ENCODE measurements around the gene ZMAT3. TPM values are rescaled to one million over a fixed set of nuclear protein-coding genes. Genes with fewer than 3 reads are reported as not detected.

Gene ZMAT3
- total and polyA plus RNA-seq, 2 of the 13 experiments (the other 11 are each of a cell fraction or from before 2014, with no cell fraction given) = 11.4 to 11.7 TPM

DNA sequence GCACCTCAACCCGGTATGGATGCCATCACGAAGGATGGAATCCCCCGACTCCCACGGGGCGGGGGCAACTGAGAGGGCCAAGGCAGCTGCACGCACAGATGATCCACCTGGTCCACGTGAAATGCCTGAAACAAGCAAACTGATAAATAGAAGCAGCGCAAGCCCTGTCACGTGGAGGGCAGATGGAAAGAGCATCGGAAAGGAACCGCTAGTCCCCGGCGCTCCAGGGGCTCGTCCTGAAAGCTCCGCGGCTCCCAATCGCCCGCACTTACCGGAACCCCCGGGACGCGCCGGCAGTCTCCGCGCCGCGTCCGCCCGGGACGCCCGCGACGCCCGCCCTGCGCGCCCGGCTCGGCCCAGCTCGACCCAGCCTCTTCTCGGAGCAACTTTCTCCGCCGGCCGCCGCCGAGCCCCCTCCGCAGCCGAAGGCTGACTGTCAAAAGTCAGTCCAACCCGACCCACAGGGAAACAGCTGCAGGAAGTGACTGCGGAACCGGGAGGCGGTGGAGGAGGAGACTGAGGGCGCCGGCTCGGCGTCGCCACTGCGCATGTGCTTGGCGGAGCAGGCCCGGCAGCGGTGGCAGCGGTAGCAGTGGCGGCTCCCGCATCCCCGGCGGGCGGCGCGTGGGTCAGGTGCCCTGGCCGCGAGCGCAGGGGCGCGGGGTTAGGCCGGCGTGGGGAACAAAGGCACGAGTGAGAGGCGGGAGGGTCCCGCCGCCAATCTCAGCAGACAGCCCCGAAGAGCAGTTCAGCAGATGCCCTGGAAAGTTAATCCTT lies at the start of gene ZMAT3 (continued):
- TF ChIP-seq ZNF20 (CRISPR knock-in tag; IDR thresholded peaks at IDR 0.05) (no peak), ZNF775 (CRISPR knock-in tag; IDR thresholded peaks at IDR 0.05; ENCODE audit: borderline replicate concordance) (no peak), PCBP1 (IDR thresholded peaks at IDR 0.05; ENCODE audit: borderline replicate concordance, low read depth, low read length) (no peak), YEATS4 (CRISPR knock-in tag; IDR thresholded peaks at IDR 0.05; ENCODE audit: borderline replicate concordance) (peak; percentile 83), SIX1 (CRISPR knock-in tag; IDR thresholded peaks at IDR 0.05; ENCODE audit: borderline replicate concordance) (no peak), ZNF556 (CRISPR knock-in tag; IDR thresholded peaks at IDR 0.05; ENCODE audit: borderline replicate concordance) (no peak; the same call in 1 of the 2 replicates), BCL6 (CRISPR knock-in tag; IDR thresholded peaks at IDR 0.05) (no peak), ZNF280B (CRISPR knock-in tag; IDR thresholded peaks at IDR 0.05; ENCODE audit: borderline replicate concordance) (peak; percentile 47; the same call in 1 of the 2 replicates), ARNT (IDR thresholded peaks at IDR 0.05) (no peak), KLF9 (CRISPR knock-in tag; IDR thresholded peaks at IDR 0.05; ENCODE audit: low read depth) (no peak), JUN (CRISPR knock-in tag; IDR thresholded peaks at IDR 0.05) (no peak), HMG20B (CRISPR knock-in tag; conservative IDR thresholded peaks at IDR 0.05) (no peak), ZNF550 (CRISPR knock-in tag; IDR thresholded peaks at IDR 0.05; ENCODE audit: borderline replicate concordance) (peak; percentile 75; the same call in 1 of the 2 replicates), SOX13 (IDR thresholded peaks at IDR 0.05) (no peak), SOX13 (CRISPR knock-in tag; conservative IDR thresholded peaks at IDR 0.05 in 1 of 2, IDR thresholded peaks at IDR 0.05 in 1 of 2) (no peak), AGO1 (IDR thresholded peaks at IDR 0.05; ENCODE audit: low read depth, low read length, poor library complexity, severe bottlenecking) (no peak), ZNF615 (CRISPR knock-in tag; IDR thresholded peaks at IDR 0.05; ENCODE audit: borderline replicate concordance) (no peak), EED (CRISPR knock-in tag; IDR thresholded peaks at IDR 0.05) (no peak), ATF7 (IDR thresholded peaks at IDR 0.05) (no peak), ATF7 (CRISPR knock-in tag; IDR thresholded peaks at IDR 0.05) (no peak), ZNF530 (CRISPR knock-in tag; IDR thresholded peaks at IDR 0.05; ENCODE audit: low read depth) (0 out of 2 replicates have a peak, but pooled peaks have one; percentile 46), TOE1 (CRISPR knock-in tag; IDR thresholded peaks at IDR 0.05) (no peak), ZFYVE20 (CRISPR knock-in tag; IDR thresholded peaks at IDR 0.05; ENCODE audit: borderline replicate concordance, low read depth) (no peak), MYPOP (CRISPR knock-in tag; IDR thresholded peaks at IDR 0.05) (peak; percentile 80), ZNF30 (CRISPR knock-in tag; IDR thresholded peaks at IDR 0.05) (no peak), DPF2 (CRISPR knock-in tag; IDR thresholded peaks at IDR 0.05; ENCODE audit: borderline replicate concordance, low read depth) (no peak), GTF3A (CRISPR knock-in tag; conservative IDR thresholded peaks at IDR 0.05) (no peak), PRPF4 (IDR thresholded peaks at IDR 0.05; ENCODE audit: low read depth, low read length, poor library complexity, severe bottlenecking) (no peak), CHD4 (IDR thresholded peaks at IDR 0.05; ENCODE audit: borderline replicate concordance, low read length) (no peak), KDM1A (CRISPR knock-in tag; IDR thresholded peaks at IDR 0.05) (no peak)
